Stimulated activated CD8-positive, alpha-beta memory T cell treated with anti-CD3 and anti-CD28 coated beads, Interleukin-7, amount 100 ng/mL, for 4 hours (primary cell): ENCODE measurements around the gene HECTD4.
"Not testable (repeated sequence)": the region's sequence is repeated elsewhere in the genome, so short reads cannot be mapped to it uniquely, and the experiment has no call there.

ENCODE experiments used
- DNase-seq, 2 donors: peaks; one replicate each; pipeline ENCODE4 v3.0.0-alpha.2; 2020; ENCODE audit warnings: low read depth in 2 of 2

The HECTD4 gene

DNA sequence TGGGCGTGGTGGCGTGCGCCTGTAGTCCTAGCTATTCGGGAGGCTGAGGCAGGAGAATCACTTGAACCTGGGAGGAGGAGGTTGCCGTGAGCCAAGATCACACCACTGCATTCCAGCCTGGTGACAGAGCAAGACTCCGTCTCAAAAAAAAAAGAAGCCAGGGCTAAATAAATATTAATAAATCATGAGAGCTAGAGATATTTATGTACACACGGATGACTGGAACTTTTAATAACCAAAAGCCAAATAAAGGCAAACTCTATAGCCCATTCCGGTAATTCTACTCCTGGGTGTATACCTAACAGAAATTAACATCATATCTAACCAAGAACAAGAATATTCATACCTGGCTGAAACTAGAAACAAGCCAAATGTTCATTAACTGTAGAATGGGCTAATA, 264.5 kb downstream of the HECTD4 start:
- DNase-seq: no peak

DNA sequence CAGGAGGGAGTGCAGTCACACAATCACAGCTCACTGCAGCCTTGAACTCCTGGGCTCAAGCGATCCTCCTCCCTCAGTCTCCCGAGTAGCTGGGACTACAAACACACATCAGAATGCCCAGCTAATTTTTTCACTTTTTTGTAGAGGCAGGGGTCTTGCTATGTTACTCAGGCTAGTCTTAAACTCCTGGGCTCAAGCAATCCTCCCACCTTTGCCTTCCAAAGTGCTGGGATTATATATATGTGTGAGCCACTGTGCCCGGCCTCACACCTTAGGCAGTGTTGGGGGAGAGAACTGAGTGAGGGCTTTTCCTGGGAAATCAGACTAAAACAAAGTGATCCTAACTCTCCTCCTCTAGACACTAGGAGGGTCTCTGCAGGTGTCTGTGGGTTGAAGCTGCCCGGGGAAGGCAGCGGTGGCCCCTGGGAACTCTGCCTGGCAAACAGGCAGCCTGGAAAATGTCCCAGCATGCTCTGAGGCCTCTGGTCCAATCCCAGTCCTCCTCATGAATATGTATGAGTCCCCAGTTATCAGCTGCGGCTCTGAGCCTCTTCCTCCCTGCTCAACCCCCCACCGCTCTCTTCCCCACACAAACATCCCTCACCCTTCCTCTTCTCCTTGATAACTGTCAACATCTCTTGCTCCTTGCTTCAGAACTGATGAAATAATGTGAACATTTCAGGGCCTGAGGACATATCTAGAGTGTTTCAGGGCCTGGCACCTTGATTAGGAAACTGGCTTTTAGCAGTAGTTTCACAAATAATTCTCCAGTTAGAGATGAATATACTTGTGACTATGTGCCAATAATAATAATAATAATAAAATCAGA, 265.8 kb downstream of the HECTD4 start:
- no peak for DNase-seq

DNA sequence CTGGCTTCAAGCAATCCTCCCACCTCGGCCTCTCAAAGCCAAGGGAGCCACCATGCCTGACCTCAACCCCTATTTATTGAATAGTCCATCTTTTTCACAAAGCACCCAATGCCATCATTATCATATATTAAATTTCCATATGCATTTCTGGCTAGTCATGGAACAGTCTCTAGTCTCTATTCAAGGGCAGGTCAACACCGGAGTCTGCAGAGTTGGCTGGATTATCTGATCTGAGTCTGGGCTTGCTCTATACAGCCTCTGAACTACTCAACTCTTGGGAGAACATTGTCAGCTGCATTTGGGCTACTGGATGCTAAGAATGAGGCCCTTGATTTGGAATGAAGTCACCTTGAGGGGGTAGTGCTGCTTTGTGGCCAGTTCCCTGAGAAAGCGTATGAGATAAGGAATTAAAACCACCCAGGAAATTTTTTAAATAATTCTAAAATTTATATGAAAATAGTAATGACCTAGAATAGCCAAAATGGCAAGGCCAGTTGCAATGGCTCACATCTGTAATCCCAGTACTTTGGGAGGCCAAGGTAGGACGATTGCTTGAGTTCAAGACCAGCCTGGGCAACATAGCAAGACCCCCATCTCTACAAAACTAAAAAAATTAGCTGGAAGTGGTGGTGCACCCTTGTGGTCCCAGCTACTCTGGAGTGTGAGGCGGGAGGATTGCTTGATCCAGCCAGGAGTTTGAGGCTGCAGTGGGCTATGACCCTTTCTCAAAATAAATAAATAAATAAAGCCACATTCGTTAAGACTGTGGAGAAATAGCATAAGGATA, 266.8 kb downstream of the HECTD4 start:
- DNase-seq: no peak

DNA sequence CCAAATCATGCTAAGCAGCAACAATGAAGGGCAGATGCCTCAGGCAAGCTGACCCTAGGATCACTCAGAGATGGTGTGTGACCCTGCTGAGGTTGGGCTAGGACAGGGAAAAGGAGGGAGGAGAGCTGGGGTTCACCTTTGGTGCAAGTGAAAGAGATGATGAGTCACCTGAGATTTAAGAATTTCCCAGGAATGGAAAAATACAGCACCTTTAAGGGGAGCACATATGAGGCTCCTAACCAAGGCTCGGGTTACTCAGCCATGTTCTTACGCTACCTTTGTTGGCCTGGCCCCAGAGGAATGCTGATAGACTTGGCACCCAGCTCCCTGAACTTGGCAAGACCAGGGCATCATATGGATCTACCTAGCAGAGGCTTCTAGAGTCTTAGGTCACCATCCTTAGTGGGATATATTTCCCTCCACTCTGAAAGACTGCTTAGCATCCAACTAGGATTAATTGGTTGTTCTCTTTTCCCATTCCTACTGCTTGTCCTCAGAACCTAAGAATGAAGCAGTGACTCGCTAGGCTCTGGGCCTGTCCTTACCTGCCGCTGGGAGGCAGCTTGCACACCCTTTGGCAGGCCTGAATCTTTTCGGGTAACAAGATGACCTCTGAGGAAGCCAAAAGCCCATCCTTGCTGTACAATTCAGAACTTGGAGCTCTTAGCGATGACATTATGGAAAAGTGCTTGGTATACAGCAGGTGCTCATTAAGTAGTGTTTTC, 269.7 kb downstream of the HECTD4 start:
- DNase-seq: no peak

DNA sequence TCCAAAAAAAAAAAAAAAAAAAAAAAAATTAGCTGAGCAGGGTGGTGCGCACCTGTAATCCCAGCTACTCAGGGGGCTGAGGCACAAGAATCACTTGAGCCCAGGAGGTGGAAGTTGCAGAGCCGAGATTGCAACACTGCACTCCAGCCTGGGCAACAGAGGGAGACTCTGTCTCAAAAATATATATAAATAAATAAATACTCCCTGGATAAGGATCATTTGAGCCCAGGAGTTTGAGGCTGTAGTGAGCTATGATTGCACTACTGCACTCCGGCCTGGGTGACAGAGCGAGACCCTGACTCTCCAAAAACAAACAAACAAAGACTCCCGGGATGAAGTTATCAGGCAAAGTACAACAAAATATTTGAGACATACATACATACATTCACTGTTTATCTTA, 270.3 kb downstream of the HECTD4 start:
- no peak for DNase-seq

DNA sequence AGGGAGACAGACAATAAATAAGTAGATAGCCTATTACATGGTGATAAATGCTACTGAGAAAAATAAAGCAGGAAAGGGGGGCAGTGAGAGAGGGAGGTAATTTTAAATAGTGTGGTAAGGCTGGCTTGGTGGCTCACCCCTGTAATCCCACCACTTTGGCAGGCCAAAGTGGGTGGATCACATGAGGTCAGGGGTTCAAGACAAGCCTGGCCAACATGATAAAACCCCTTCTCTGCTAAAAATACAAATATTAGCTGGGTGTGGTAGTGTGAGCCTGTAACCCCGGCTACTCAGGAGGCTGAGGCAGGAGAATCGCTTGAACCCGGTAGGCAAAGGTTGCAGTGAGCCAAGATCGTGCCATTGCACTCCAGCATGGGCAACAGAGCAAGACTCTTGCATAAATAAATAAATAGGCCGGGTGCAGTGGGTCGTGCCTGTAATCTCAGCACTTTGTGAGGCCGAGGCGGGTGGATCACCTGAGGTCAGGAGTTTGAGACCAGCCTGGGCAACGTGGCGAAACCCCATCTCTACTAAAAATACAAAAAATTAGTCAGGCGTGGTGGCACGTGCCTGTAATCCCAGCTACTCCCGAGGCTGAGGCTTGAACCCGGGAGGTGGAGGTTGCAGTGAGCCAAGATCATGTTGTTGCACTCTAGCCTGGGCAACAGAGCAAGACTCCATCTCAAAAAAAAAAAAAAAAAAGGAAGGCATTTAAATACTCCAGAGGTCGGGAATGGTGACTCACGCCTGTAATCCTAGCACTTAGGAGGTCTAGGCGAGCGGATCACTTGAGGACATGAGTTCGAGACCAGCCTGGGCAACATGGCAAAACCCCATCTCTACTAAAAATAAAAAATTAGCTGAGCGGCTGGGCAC, 271.2 kb downstream of the HECTD4 start:
- not testable (repeated sequence) for DNase-seq
